ENCODE results near the gene MYO1A.
"Not testable (repeated sequence)": the region's sequence is repeated elsewhere in the genome, so short reads cannot be mapped to it uniquely, and the experiment has no call there.

The MYO1A gene

DNA sequence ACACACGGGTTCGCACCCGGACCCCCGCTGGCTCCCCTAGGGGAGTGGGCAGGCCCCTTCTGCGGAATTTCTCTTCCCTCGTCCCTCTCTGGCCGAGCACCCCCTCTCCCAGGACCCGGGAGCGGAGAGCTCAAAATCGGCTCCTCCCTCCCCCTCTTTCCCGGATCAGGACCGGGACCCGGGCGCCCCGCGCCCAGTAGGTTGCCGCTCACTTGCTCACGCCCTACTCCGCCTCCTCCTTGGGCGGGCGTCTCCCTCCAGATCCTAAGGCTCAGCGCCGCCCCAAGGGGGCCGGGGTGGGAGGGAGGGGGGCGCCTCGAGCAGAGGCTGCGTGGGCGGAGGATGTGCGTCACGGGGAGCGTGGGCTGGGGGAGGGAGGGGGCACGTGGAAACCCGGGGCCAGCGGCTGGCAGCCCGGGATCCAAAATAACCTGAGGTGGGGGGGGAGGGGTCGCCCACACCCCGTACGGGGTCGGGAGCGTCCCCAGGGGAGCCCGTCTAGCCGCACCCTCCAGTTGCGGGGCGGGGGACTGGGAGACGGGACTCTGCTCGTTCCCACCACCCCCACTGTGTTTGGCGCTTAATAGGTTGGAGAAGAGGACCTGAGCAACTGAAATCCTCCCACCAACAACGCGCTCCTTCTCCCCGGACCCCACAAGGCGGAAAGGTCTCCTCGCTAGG is 37.2 kb upstream of the MYO1A start:
- peak; percentile 94 for DNase-seq

DNA sequence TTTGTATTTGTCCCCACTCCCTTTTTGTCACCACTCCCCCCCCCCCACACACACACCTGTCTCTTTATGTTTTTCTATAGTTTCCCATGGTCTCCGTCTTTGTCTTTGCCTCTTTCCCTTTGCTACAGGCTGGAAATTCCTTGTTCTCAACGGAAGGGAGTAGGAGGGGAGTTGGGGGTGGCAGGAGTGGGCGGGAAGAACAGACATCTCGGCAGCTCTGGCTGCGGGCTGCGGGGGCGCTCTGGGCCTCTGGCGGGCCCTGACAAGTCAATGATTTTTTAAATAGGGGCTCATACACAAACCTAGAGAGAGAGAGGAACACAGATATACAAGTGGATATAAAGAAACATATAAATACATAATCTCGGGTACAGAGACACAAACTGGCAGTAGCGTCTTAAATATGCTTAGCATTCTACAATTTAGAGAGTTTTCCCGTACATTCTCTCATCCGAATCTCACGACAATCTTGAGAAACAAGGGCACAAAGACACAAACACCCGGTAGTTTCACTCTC is 36.6 kb upstream of the MYO1A start:
- peak; percentile 61 for DNase-seq

DNA sequence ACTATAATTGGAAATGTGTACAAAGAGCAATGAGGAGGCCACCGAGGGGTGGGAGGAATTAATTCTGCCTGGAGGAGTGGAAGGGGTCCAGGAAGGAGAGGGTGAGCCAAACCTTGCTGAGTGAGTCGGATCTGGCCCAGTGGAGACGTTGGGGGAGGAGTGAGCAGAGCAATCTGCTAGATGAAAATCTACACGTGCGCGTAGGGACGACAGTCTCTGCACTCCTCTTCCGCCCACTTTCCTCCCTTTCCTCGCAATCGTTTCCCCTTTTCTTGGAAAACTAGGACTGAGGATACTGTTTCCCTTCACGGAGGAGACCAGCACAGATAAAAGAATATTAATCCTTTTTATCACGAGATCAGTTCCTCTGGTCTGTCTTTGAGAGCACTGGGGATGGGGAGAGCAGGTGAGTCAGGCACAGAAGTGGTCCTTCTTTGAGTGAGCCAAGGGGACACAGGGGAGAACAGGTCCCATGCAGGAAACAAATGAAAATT is 36.1 kb upstream of the MYO1A start:
- no peak for DNase-seq

DNA sequence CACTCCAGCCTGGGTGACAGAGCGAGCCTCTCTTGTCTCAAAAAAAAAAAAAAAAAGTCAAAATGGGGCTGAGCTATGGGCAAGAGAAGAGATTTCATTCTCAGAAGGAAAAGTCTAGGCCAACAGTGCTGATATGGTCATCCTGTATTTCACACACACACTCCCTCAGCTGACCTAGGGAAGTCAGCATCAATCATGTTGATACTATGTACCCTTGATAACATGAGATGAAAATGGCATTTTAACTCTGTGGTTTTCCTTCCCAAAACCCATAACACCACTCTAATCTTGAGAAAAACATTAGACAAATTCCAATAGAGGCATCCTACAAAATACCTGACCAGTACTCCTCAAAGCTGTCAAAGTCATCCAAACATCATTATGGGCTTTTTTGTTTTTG is 30.9 kb upstream of the MYO1A start:
- no peak for DNase-seq

DNA sequence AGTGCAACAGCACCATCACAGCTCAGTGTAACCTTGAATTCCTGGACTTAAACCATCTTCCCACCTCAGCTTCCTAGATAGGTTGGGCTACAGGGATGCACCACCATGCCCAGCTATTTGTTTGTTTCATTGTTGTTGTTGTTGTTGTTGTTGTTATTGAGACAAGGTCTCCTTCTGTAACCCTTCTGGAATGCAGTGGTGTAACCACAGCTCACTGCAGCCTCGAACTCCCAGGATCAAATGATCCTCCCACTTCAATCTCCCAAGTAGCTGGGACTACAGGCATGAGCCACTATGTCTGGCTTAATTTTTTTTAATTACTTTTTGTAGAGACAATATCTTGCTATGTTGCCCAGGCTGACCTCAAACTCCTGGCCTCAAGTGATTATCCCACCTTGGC is 29.9 kb upstream of the MYO1A start:
- DNase-seq, result no peak

DNA sequence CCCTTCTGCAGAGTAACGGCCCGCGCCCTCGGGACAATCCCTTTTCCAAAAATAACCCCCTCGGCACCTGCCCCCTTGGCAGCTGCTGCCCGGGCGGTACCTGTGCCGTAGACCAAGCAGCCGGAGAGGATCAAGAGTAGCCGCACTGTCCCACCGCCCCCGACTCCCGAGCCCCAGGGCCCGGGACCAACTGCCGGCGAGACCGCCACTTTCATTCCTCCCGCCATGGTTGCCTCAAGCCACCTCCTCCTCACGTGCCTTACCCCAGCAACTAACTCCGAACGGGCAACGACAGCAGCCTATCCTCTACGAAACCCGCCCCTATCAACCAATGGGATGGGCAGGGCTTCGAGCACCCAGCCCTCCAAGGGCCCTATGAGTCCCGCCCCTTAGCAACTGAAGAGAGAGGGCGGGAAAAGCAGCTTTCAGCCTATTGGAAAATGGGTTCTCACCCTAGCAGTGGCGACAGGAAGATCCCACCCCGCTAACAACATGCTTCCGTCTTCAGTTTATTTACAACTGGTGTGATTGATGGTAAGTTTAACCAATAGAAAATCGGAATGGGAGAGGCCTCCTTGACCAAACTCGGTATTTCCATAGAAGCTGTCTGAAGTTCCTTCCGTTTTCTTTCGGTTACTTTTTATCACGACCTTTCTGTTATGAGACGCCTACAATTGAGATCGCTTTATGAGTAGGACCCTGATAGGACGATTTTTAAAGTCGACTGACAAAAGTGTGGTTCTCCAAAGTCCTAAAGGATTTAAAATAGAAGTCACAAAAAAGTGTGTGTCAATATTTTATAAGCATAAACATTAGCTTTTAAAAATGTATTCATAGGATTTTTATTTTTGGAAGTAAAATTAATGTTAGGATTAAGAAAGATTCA is 28.8 kb upstream of the MYO1A start, which contains the start of gene NEMP1:
Gene NEMP1 (minus strand): TSS at position 273 of the 886 bp plus-strand sequence. CDS start 46 bp downstream, at position 227.
- DNase-seq, result peak; percentile 85

DNA sequence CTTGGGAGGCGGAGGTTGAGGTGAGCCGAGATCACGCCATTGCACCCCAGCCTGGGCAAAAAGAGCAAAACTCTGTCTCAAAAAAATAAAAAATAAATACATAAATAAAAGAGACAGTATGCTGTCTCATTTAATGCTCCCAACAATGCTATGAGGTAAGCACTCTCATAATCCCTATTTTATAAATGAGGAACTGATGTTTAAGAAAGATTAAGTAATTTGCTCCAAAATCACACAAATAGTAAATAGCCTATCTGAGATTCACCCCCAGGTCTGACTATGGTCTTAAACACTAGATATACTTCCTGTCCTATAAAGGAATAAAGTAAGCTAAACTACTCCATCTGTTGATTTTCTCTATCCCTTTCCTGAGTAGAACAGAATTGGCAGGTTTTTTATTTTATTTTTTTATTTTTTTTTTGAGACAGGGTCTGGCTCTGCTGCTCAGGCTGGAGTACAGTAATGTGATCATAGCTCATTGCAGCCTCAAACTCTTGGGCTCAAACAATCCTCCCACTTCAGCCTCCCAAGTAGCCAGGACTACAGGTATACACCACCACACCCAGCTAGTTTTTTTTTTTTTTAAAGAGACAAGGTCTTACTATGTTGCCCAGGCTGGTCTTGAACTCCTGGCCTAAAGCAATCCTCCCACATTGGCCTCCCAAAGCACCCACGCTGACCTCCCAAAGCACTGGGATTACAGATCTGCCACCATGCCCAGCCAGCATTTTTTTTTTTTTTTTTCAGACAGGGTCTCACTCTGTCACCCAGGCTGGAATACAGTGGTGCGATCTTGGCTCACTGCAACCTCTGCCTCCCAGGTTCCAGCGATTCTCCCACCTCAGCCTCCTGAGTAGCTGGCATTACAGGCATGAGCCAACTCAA is 23.9 kb upstream of the MYO1A start:
- not testable (repeated sequence) for DNase-seq

DNA sequence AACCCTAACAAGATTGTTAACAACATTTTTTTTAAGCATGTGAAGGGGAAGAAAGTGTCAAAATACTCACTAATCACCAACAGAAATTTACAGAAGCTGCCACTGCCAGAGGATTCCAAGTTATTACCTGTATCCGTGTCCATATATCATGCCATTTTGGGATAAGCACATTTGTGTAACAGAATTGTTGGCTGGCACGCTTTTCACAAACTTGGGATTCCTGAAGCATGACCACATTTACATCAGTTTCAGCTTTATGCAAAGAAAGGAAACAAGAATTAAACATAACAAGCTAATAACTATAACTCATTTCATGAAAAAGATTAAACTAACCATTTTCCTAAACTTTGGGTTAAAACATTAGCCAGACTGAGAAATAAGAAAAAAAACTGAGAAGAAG is 22.7 kb upstream of the MYO1A start:
- DNase-seq, result no peak

DNA sequence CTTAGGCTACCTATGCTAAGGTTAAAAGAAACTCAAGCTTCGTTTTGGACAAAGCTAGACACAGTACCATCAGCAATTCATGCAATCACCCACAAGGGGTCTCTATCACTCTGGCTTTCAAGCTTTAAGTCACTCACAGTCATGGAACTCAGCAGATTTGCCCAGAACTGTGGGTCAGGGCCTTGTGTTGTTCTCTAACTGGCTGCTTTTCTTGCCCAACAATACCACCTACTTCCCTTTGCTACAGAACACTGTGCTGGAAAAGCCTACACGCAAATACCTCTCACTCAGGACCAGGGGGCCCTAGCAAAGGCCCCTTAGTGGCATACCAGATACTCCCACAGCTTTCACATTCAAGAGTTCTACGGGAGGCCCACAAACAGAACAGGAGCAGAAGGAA is 19.6 kb upstream of the MYO1A start:
- DNase-seq, result peak; percentile 55

DNA sequence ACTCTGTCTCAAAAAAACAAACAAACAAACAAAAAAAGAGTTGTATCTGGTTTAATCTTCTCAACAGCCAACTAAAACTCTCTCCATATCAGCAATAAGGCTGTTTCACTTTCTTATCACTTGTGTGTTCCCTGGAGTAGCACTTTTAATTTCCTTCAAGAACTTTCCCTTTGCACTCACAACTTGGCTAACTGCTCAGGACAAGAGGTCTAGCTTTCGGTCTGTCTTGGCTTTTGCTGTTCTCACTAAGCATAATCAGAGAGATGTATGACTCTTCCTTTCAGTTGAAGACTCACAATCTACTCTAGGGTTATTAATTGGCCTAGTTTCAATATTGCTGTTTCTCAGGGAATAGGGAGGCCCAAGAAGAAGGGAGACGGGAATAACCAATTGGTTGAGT is 16.3 kb upstream of the MYO1A start:
- DNase-seq, result no peak

DNA sequence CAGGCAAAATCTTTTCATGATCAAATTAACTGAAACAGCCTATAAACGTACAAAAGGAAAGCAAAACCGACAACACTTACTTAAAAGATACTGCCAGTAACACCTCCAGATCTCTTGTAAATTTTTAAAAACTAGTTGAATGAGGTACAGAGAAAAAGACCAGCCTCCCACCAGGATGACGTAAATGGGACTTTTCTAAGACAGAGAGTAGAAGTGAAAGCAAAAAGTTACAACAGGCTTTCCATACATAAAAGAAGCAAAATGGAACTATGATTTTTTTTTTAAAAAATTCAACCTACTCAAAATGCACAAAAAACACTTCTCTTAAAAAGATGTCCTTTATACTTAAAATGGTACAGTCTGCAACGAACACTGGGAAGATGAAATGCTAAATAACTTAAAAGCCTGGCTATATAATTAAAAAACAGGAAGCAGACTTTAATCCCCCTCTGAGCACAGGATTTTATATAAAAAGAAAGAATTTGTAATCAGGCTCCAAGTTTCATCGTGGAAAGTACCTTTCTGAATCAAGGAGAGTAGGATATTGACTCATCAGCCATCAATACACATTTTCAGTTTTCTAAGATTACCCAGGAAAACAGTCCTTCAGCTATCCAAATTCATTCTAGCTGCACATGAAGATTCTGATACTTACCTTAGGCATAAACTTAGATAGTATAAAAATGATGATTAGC is 14.2 kb upstream of the MYO1A start:
- no peak for DNase-seq

DNA sequence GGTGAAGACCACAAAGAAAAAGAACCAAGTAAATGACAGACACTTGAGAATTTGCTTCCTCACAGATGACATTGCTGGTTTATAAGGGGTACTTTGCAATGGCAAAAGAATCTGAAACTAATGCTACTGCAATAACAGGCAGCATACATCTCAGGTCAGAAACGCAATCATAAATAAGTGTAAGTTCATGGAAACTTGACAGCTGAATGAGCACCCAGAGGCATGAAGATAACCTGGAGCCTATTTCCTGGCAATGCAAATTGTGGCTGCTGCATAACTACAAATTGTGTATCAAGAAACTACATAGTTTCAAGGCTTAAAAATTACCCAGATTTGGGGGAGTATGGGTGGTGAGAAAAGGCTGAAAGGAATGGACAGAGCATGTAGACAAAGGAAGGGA is 8.5 kb upstream of the MYO1A start:
- DNase-seq, result no peak

DNA sequence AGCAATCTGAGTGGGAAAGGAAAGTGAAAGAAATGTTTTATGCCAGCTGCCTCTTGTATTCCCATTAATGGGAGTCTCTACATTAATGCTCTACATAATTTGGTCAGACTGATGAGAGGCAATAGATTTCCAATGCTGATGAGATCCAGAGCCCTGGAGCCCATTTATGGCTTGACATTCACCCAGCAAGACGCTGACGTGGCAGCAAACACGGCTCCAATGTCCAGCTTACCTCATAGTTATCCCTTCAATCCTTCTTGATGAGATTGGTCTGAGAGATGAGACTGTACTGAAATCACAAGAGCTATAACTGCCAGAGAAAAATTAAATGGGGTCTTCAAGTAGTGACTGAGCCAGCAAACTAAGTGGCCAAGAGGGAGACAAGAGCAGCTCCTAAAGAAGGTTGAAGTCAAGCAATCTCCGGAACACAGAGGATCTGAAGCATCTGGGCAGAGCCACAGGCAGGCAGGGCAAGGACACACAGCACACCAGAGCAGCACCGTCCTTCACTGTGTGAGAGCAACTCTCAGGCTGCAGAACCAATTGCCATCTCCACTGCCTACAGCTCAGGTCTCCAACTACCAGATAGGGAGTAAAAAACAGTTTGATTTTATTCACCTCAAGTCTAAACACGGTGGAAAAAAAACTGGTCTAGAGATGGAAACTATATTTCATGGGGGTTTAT is 7.3 kb upstream of the MYO1A start:
- DNase-seq, result no peak

DNA sequence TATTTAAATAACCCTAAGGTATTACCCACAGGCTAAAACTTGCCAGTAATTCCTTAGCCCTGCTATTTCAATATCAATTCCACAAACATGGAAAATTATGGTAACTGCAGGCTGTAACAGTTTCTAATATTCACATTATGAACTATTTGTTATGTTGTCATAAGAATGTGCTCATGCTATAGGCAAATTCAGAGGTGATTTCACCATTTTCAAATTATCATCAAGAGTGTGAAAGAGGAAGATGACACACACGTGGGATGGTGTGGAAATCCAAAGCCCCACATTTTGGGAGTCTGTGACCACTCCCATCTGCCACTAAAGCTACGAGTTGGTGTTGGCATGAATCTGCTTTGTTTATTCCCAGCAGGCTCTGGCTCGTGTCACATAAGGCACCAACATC is 5.9 kb upstream of the MYO1A start:
- DNase-seq, result no peak

DNA sequence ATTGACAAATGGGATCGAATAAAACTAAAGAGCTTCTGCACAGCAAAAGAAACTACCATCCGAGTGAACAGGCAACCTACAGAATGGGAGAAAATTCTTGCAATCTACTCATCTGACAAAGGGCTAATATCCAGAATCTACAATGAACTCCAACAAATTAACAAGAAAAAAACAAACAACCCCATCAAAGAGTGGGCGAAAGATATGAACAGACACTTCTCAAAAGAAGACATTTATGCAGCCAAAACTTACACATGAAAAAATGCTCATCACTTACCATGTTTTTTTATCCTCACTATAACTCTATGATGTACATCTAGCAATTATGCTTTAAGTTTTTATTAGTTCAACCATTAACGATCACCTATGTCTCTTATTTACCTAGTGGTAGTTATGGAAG is 4.0 kb upstream of the MYO1A start:
- DNase-seq, result not testable (repeated sequence)

DNA sequence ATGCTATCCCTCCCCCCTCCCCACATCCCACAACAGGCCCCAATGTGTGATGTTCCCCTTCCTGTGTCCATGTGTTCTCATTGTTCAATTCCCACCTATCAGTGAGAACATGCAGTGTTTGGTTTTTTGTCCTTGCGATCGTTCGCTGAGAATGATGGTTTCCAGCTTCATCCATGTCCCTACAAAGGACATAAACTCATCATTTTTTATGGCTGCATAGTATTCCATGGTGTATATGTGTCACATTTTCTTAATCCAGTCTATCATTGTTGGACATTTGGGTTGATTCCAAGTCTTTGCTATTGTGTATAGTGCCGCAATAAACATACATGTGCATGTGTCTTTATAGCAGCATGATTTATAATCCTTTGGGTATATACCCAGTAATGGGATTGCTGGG is 3.2 kb upstream of the MYO1A start:
- DNase-seq, result not testable (repeated sequence)

DNA sequence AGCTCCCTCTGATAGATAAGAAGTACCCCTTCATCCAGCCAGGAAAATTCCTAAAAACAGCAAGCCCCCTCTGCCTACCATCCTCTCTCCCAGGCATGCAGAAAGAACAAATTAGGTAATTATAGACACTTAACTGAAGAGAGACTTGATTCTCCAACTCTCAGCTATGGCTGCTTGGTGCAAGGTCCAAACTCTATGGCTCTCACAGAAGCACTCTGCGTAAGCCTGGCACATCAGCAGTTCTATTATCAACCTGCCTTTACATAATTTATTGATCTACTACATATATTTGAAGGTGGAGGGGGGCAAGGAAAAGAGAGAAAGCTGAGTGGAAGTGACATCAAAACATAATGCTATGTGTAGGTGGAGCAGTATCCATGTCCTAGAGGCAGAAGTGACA is 1.1 kb upstream of the MYO1A start:
- no peak for DNase-seq

DNA sequence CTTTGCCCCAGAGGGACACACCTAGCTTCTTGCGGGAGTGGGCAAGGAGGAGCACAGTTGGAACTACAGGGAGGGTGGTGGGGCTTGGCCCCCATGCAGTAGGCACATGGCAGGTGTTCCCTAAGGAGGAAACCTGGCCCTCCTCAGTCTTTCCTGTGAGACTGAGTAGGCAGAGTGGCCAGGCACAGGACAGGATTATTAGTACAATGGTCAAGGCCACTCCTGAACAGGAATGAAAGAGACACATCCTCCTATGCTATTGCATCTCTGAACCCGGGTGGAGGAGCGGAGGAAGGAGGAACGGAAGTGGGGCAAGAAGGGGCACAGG is 846 bp downstream of the MYO1A start:
- no peak for DNase-seq

DNA sequence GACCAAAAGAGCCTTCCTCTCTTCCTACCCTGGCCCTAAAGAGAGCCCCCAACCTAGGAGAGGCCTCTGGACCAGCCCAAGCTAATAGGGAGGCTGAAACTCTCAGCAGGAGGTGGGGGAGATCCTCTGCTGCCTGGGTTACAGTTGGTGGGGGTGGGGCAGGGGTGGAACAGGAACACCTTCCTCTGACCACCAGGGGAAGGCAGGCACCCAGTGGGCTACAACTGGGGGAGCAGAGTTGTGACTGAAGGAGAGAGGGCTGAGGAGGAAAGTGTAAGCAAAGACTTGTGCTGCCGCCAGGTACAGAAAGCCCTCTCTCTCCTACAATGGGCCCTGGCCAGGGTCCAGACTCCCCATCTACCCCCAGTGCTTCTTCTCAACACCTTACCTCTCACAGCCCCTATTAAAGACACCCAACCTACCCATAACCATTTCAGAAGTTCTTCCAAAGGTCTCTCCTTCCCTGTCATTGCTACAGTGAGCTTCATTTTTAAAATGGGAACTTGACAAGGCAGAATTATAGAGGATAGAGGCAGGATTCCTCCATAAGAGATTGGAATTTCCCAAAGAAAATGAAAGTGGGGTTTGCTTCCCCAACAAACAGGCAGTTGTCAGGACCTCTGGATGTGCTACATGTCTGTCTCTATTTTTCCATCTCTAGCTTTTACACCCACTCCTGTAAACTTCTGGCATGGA is 1.4 kb downstream of the MYO1A start:
- no peak for DNase-seq

DNA sequence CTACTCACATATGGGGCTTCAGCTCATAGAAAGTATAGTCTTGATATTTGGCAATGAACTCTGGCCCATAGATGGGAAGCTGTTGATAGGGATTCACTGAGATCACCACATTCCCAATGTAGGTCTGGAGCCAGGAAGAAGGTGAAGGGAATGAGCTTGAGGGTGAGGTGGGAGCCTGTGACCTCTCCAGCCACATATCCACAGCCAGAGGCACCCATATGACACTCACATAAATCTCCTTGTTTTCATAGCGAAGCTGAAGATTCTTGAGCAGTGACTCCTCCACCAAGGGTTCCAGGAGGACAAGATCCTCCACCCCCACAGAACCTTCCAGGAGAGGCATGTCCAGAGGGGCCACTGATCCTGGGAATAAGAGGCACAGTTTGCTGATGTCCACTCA is 1.9 kb downstream of the MYO1A start:
- no peak for DNase-seq

Measured in activated T-cell treated with anti-CD3 and anti-CD28 coated beads, Interleukin-2, amount 50 U/mL, for 1 hour (primary cell).